GM12878 (cell line): Measurements from ENCODE around the gene CDKN2B-AS1. TPM values are rescaled to one million over a fixed set of nuclear protein-coding genes. Genes with fewer than 3 reads are reported as not detected.

Source experiments
- ATAC-seq: fragments of 200-7000 bp; cut with Tn5 transposase; 3 replicates; pipeline ENCODE4 v1.9.1; 2020; ENCODE audit warnings: mild to moderate bottlenecking, moderate library complexity
- BruUV-seq: library from RNA; stranded (reverse); fragments of 400-500 nt; replicated peaks from 2 replicates; lab custom pipeline; 2021; lab: Mats Ljungman, UMichigan
- CTCF ChIA-PET: fragments of 300-600 bp; sonication (Branson Sonifier 250); formaldehyde crosslinking; extraction: SDS; loops from one replicate; lab custom pipeline; 2021; ENCODE audit warnings: inconsistent platforms; lab: Yijun Ruan, JAX
- POLR2A ChIA-PET: fragments of 350-600 bp; formaldehyde crosslinking; extraction: SDS; loops from one replicate; lab custom pipeline; 2021; ENCODE audit warnings: inconsistent platforms; lab: Charles Lee
- RAD21 ChIA-PET: fragments of 300-600 bp; sonication (Branson Sonifier 250); formaldehyde crosslinking; loops from one replicate; lab custom pipeline; 2023; ENCODE audit warnings: antibody characterized with exemption; ENCODE audit not compliant: unreplicated experiment; lab: Charles Lee
- SMC1A ChIA-PET: fragments of 300-600 bp; sonication (Branson Sonifier 250); formaldehyde crosslinking; loops from one replicate; lab custom pipeline; 2023; ENCODE audit not compliant: unreplicated experiment, uncharacterized antibody; lab: Charles Lee
- DNase-seq: peaks from one replicate; pipeline ENCODE4 v3.0.0-alpha.2; 2011; ENCODE audit warnings: low read depth, low spot score
- FAIRE-seq: peaks from 3 replicates; lab custom pipeline; 2011; peaks lifted over from hg19 to GRCh38; lab: Jason Lieb, UNC
- H2AFZ ChIP-seq: 2 replicates; pipeline ENCODE4 v1.6.0; 2011; ENCODE audit warnings: low read depth, low read length, control low read depth; ENCODE audit not compliant: control insufficient read depth
- H3K27ac ChIP-seq: 2 replicates; pipeline ENCODE4 v1.5.1; 2011; ENCODE audit warnings: control low read depth; ENCODE audit not compliant: control insufficient read depth, insufficient read depth
- H3K27me3 ChIP-seq, 2 experiments: replicated peaks in 1 of 2; 2 replicates each; pipeline versions ENCODE4 v1.6.0 to v1.6.1; 2011; ENCODE audit warnings: low read length in 1 of 2; ENCODE audit not compliant: control insufficient read depth in 2 of 2, insufficient read depth in 2 of 2
- H3K36me3 ChIP-seq, 2 experiments: 2 replicates each; pipeline ENCODE4 v1.5.1; 2011; ENCODE audit warnings: low read length in 1 of 2; ENCODE audit not compliant: control insufficient read depth in 2 of 2, insufficient read depth in 2 of 2
- H3K4me1 ChIP-seq: 2 replicates; pipeline ENCODE4 v1.6.1; 2011; ENCODE audit warnings: mild to moderate bottlenecking, low read length, moderate library complexity, mixed read lengths; ENCODE audit not compliant: control insufficient read depth, insufficient read depth
- H3K4me2 ChIP-seq: 2 replicates; pipeline ENCODE4 v1.6.0; 2011; ENCODE audit warnings: control low read depth; ENCODE audit not compliant: control insufficient read depth, insufficient read depth
- H3K4me3 ChIP-seq: fragments of 200-600 bp; sonication (generic); 2 replicates; pipeline ENCODE4 v1.5.1; 2016
- H3K79me2 ChIP-seq: 2 replicates; pipeline ENCODE4 v1.6.0; 2011; ENCODE audit warnings: low read length; ENCODE audit not compliant: control insufficient read depth, insufficient read depth
- H3K9ac ChIP-seq: 2 replicates; pipeline ENCODE4 v1.8.0; 2011; ENCODE audit warnings: low read length, control low read depth, mixed read lengths; ENCODE audit not compliant: control insufficient read depth, insufficient read depth
- H3K9me3 ChIP-seq: replicated peaks from 3 replicates; pipeline ENCODE4 v1.5.1; 2011; ENCODE audit warnings: mild to moderate bottlenecking, low read length; ENCODE audit not compliant: control insufficient read depth, insufficient read depth
- H4K20me1 ChIP-seq: 2 replicates; pipeline ENCODE4 v1.6.0; 2011; ENCODE audit not compliant: control insufficient read depth, insufficient read depth
- ATF7 ChIP-seq: fragments of 450-650 bp; IDR thresholded peaks from 2 replicates; pipeline ENCODE4 v1.6.1; 2016; ENCODE audit warnings: low read depth, mild to moderate bottlenecking
- BMI1 ChIP-seq: fragments of 450-650 bp; IDR thresholded peaks from 2 replicates; pipeline ENCODE4 v1.6.1; 2016; ENCODE audit warnings: mild to moderate bottlenecking, moderate library complexity, borderline replicate concordance
- CHD1 ChIP-seq: IDR thresholded peaks from 2 replicates; pipeline ENCODE4 v1.6.1; 2012; ENCODE audit warnings: low read depth, low read length, improper control_type of control experiment
- EGR1 ChIP-seq, 2 experiments: IDR thresholded peaks; 1 replicate in 1 of 2; 2 replicates in 1 of 2; pipeline ENCODE4 v1.6.1; 2011 to 2012; ENCODE audit warnings: low read depth in 2 of 2, low read length in 2 of 2, borderline replicate concordance in 1 of 2, mild to moderate bottlenecking in 1 of 2, moderate library complexity in 1 of 2
- EP300 ChIP-seq, 2 experiments: fragments of 150-350 bp in 1 of 2; IDR thresholded peaks; 2 replicates each; pipeline ENCODE4 v1.6.1; 2011 to 2012; ENCODE audit warnings: low read depth in 2 of 2, low read length in 2 of 2, borderline replicate concordance in 1 of 2, improper control_type of control experiment in 1 of 2, inconsistent platforms in 1 of 2; ENCODE audit not compliant: control insufficient read depth in 1 of 2
- HDAC2 ChIP-seq: fragments of 200-600 bp; sonication (generic); IDR thresholded peaks from 2 replicates; pipeline ENCODE4 v1.6.1; 2017
- MTA2 ChIP-seq: fragments of 450-650 bp; IDR thresholded peaks from 2 replicates; pipeline ENCODE4 v1.6.1; 2016; ENCODE audit warnings: low read depth, mild to moderate bottlenecking, moderate library complexity
- MXI1 ChIP-seq: fragments of 150-350 bp; IDR thresholded peaks from 2 replicates; pipeline ENCODE4 v1.6.1; 2011; ENCODE audit warnings: low read depth, mild to moderate bottlenecking, inconsistent platforms, low read length, improper control_type of control experiment
- RB1 ChIP-seq: fragments of 450-650 bp; formaldehyde crosslinking; IDR thresholded peaks from 2 replicates; pipeline ENCODE4 v1.6.1; 2017; ENCODE audit warnings: mild to moderate bottlenecking, borderline replicate concordance
- TCF7 ChIP-seq: IDR thresholded peaks from 2 replicates; pipeline ENCODE4 v1.6.1; 2014; ENCODE audit warnings: antibody characterized with exemption, borderline replicate concordance
- ZSCAN29 ChIP-seq: fragments of 450-650 bp; IDR thresholded peaks from 2 replicates; pipeline ENCODE4 v1.6.1; 2017; ENCODE audit warnings: mild to moderate bottlenecking, moderate library complexity
- WGBS: methylation state at CpG from one replicate; pipeline ENCODE4 v1.1.6; 2016; ENCODE audit warnings: low lambda C conversion rate; ENCODE audit not compliant: insufficient replicate concordance, insufficient coverage; ENCODE audit errors: missing lambda C conversion rate; 5-methylcytosine and 5-hydroxymethylcytosine counted together
- in situ Hi-C: fragments of 300-500 bp; cut with MboI; formaldehyde crosslinking; loops from 9 replicates; pipeline ENCODE4 v1.14.3; 2018; ENCODE audit warnings: mixed read lengths
- intact Hi-C: fragments of 100-400 bp; cut with micrococcal nuclease; formaldehyde crosslinking; loops from one replicate; pipeline ENCODE4 v1.14.2; 2022; ENCODE audit not compliant: unreplicated experiment
- polyA plus RNA-seq, 11 experiments: library from polyadenylated mRNA; depleted of rRNA in 4 of 11; unstranded in 6 of 11; stranded (reverse) in 5 of 11; fragments of >200 nt; fragmentation: Nextera tagmentation in 4 of 11; fragmentation: Illumina TruSeq in 1 of 11; extraction: Ambion mirVana in 4 of 11; extraction: Trizol in 1 of 11; gene quantifications; 1 replicate in 1 of 11; 2 replicates in 10 of 11; pipeline versions ENCODE4 v1.2.1 to v1.2.3, GENCODE V29; 2011 to 2016; ENCODE audit warnings: inconsistent platforms in 2 of 11, missing spikeins in 2 of 11, low read depth in 1 of 11
- total RNA-seq, 4 experiments: library from RNA; depleted of rRNA in 3 of 4; stranded (reverse); fragments of >200 nt in 3 of 4; fragmentation: Illumina TruSeq in 1 of 4; extraction: Trizol in 1 of 4; gene quantifications; 2 replicates each; pipeline versions ENCODE4 v1.2.1 to v1.2.3, GENCODE V29; 2013 to 2021
- TF ChIP-seq, protein P1 (sequence below): IDR thresholded peaks from 2 replicates; pipeline ENCODE4 v1.6.1; 2012; ENCODE audit warnings: improper control_type of control experiment, low read depth, low read length; ENCODE audit not compliant: insufficient replicate concordance
- TF ChIP-seq, protein P2 (sequence below): IDR thresholded peaks from 2 replicates; pipeline ENCODE4 v1.6.1; 2012; ENCODE audit warnings: low read depth, low read length, improper control_type of control experiment
- TF ChIP-seq, protein P3 (sequence below): fragments of 450-650 bp; IDR thresholded peaks from 2 replicates; pipeline ENCODE4 v1.6.1; 2016; ENCODE audit warnings: mild to moderate bottlenecking

The CDKN2B-AS1 gene
- total and polyA plus RNA-seq, 10 of the 15 experiments (the other 5 are each of a cell fraction or from before 2014, with no cell fraction given): 0.22 to 2.2 (median 1.0) TPM; not detected in 1

DNA sequence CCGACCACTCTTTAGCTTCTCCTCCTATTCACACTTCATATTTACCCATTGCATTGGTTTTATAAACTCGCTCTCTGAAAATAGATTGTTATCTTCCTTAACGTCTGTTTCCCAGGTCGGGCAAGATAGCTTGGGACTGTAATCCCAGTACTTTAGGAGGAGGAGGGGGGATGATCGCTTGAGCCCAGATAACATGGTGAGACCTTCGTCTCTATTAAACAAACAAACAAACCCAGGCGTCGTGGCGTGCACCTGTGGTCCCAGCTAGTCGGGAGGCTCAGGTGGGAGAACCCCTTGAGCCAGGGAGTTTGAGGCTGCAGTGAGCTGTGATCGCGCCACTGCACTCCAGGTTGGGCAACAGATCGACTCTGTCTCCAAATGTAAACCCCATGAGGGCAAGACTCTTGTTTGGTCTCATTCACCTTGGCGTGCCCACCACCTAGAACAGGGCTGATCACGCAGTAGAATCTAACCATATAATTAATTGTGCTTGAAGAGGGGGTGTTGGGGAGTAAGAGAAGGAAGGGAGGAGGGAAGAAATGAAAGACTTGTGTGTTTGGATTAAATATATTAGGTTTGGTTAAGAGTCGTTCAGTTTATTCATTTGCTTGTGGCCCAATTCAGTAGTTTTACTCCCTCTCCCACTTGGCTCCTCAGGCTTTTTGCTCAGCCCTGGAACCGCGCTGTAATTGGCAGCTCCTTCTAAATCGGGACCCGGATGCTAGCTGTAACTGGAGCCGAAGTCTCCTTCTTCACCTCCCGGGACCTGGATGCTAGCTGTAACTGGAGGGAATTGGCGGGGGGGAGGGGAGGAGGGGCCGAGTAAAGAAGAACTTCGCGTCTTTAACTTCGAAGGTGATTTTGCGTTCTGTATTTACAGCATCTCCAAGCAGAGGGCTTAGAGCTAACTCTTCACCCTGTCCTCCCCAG is 25.3 kb upstream of the CDKN2B-AS1 start:
- Histone ChIP-seq H3K79me2 (no peaks in the 10 kb centered on the region), H3K4me3 (no peak overlapping the region), H4K20me1 (no peaks in the 10 kb centered on the region), H3K27ac (no peak overlapping the region), H3K4me1 (peaks cover 8% of the 10 kb centered on the region), H3K9ac (no peak overlapping the region), H2AFZ (no peak overlapping the region), H3K36me3 (no peaks in the 10 kb centered on the region), H3K27me3 (peaks cover 0 to 11% of the 10 kb centered on the region in 2 experiments; a peak in 1 of 4 replicates), H3K9me3 (peaks cover 8% of the 10 kb centered on the region; the same call in 1 of the 3 replicates), H3K4me2 (no peak overlapping the region)
- ChIA-PET POLR2A (no interaction called here), SMC1A (no interaction called here), RAD21 (interaction anchor here (0.6 kb wide), 2 partner anchors 162 to 264 kb away, joined by 3 to 9 read pairs; no protein-coding TSS in a partner anchor), CTCF (no interaction called here)
- in situ Hi-C loops: loop anchor here (5.0 kb wide), 1 partner anchor 48 kb away; no protein-coding TSS in a partner anchor
- WGBS: 74% methylated on average over 28 of the region's 28 CpGs
- no peak for DNase-seq
- BruUV-seq: no TSS peak
- no peak for FAIRE-seq
- intact Hi-C loops: no loop called here
- ATAC-seq: no peak
- no peak for TF ChIP-seq MTA2
- TF ChIP-seq, protein P1, sequence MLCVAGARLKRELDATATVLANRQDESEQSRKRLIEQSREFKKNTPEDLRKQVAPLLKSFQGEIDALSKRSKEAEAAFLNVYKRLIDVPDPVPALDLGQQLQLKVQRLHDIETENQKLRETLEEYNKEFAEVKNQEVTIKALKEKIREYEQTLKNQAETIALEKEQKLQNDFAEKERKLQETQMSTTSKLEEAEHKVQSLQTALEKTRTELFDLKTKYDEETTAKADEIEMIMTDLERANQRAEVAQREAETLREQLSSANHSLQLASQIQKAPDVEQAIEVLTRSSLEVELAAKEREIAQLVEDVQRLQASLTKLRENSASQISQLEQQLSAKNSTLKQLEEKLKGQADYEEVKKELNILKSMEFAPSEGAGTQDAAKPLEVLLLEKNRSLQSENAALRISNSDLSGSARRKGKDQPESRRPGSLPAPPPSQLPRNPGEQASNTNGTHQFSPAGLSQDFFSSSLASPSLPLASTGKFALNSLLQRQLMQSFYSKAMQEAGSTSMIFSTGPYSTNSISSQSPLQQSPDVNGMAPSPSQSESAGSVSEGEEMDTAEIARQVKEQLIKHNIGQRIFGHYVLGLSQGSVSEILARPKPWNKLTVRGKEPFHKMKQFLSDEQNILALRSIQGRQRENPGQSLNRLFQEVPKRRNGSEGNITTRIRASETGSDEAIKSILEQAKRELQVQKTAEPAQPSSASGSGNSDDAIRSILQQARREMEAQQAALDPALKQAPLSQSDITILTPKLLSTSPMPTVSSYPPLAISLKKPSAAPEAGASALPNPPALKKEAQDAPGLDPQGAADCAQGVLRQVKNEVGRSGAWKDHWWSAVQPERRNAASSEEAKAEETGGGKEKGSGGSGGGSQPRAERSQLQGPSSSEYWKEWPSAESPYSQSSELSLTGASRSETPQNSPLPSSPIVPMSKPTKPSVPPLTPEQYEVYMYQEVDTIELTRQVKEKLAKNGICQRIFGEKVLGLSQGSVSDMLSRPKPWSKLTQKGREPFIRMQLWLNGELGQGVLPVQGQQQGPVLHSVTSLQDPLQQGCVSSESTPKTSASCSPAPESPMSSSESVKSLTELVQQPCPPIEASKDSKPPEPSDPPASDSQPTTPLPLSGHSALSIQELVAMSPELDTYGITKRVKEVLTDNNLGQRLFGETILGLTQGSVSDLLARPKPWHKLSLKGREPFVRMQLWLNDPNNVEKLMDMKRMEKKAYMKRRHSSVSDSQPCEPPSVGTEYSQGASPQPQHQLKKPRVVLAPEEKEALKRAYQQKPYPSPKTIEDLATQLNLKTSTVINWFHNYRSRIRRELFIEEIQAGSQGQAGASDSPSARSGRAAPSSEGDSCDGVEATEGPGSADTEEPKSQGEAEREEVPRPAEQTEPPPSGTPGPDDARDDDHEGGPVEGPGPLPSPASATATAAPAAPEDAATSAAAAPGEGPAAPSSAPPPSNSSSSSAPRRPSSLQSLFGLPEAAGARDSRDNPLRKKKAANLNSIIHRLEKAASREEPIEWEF: no peak
- no peak for TF ChIP-seq TCF7
- TF ChIP-seq RB1: no peak
- TF ChIP-seq, protein P2, sequence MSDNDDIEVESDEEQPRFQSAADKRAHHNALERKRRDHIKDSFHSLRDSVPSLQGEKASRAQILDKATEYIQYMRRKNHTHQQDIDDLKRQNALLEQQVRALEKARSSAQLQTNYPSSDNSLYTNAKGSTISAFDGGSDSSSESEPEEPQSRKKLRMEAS: no peak
- no peak for TF ChIP-seq HDAC2
- TF ChIP-seq, protein P3, sequence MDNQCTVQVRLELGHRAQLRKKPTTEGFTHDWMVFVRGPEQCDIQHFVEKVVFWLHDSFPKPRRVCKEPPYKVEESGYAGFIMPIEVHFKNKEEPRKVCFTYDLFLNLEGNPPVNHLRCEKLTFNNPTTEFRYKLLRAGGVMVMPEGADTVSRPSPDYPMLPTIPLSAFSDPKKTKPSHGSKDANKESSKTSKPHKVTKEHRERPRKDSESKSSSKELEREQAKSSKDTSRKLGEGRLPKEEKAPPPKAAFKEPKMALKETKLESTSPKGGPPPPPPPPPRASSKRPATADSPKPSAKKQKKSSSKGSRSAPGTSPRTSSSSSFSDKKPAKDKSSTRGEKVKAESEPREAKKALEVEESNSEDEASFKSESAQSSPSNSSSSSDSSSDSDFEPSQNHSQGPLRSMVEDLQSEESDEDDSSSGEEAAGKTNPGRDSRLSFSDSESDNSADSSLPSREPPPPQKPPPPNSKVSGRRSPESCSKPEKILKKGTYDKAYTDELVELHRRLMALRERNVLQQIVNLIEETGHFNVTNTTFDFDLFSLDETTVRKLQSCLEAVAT: no peak
- TF ChIP-seq ATF7: no peak
- TF ChIP-seq BMI1: no peak
- TF ChIP-seq EP300 (IDR thresholded peaks at IDR 0.05; ENCODE audit: borderline replicate concordance in 1 of 2, control insufficient read depth in 1 of 2, low read depth in 2 of 2, low read length in 2 of 2): no peak
- no peak for TF ChIP-seq CHD1
- no peak for TF ChIP-seq MXI1
- TF ChIP-seq ZSCAN29: no peak
- TF ChIP-seq EGR1 (IDR thresholded peaks at IDR 0.05; ENCODE audit: borderline replicate concordance in 1 of 2, low read depth in 2 of 2, low read length in 2 of 2): no peak
